ENCODE results near the gene SORCS2.

Gene SORCS2

GRCh38 chr4:7428261-7429068, 236.1 kb downstream of the SORCS2 start:
- H2BK5ac ChIP-seq (ENCODE audit: low read depth, low read length, poor library complexity): no peak overlapping the region
- WGBS (ENCODE audit: extremely low coverage, insufficient coverage, insufficient read length): no CpG with 5 or more reads among the region's 16 CpGs
- H3K9ac ChIP-seq (ENCODE audit: low read length): no peak overlapping the region
- no peak overlapping the region for H3K4ac ChIP-seq (ENCODE audit: low read depth, low read length)
- no peak overlapping the region for H4K91ac ChIP-seq (ENCODE audit: low read depth, low read length)
- H3K36me3 ChIP-seq (ENCODE audit: control insufficient read depth in 1 of 2, insufficient read depth in 2 of 2, low read length in 2 of 2): no peaks in the 10 kb centered on the region
- no peak for DNase-seq
- no peaks in the 10 kb centered on the region for H3K79me1 ChIP-seq (ENCODE audit: low read length)
- H3K4me2 ChIP-seq (ENCODE audit: low read length): no peak overlapping the region
- no peaks in the 10 kb centered on the region for H3K27me3 ChIP-seq (ENCODE audit: insufficient read depth, low read length)
- H2AFZ ChIP-seq (ENCODE audit: insufficient read depth, low read length, poor library complexity): no peak overlapping the region
- H2AK5ac ChIP-seq (ENCODE audit: low read length): no peak overlapping the region
- H2BK120ac ChIP-seq (ENCODE audit: insufficient read depth, low read length, poor library complexity): no peak overlapping the region
- no peak overlapping the region for H4K12ac ChIP-seq (ENCODE audit: low read depth, low read length)
- no peak overlapping the region for H3K18ac ChIP-seq (ENCODE audit: low read length)
- H3K23ac ChIP-seq (ENCODE audit: low read length): no peak overlapping the region
- no peak overlapping the region for H3K4me3 ChIP-seq (ENCODE audit: low read depth, low read length)
- H3K9me3 ChIP-seq (ENCODE audit: insufficient read depth, low read depth, low read length): no peaks in the 10 kb centered on the region
- H2BK12ac ChIP-seq (ENCODE audit: low read length): no peak overlapping the region
- H3K14ac ChIP-seq (ENCODE audit: low read length): no peak overlapping the region
- H3K27ac ChIP-seq (ENCODE audit: low read depth, low read length): no peak overlapping the region
- H3K79me2 ChIP-seq (ENCODE audit: control insufficient read depth, insufficient read depth, low read length, poor library complexity): no peaks in the 10 kb centered on the region
- peaks cover 0 to 3% of the 10 kb centered on the region in 2 experiments for H3K4me1 ChIP-seq (ENCODE audit: control insufficient read depth in 1 of 2, insufficient read depth in 2 of 2, low read length in 2 of 2)
- H4K8ac ChIP-seq (ENCODE audit: low read depth, low read length): no peak overlapping the region

- no peak for DNase-seq
- no peak overlapping the region for H3K23ac ChIP-seq (ENCODE audit: low read length)
- H3K14ac ChIP-seq (ENCODE audit: low read length): no peak overlapping the region
- no peak overlapping the region for H2AFZ ChIP-seq (ENCODE audit: insufficient read depth, low read length, poor library complexity)
- no peak overlapping the region for H3K27ac ChIP-seq (ENCODE audit: low read depth, low read length)
- H2AK5ac ChIP-seq (ENCODE audit: low read length): no peak overlapping the region
- H4K12ac ChIP-seq (ENCODE audit: low read depth, low read length): no peak overlapping the region
- H3K9me3 ChIP-seq (ENCODE audit: insufficient read depth, low read depth, low read length): no peaks in the 10 kb centered on the region
- no peaks in the 10 kb centered on the region for H3K79me2 ChIP-seq (ENCODE audit: control insufficient read depth, insufficient read depth, low read length, poor library complexity)
- no peak overlapping the region for H3K4me2 ChIP-seq (ENCODE audit: low read length)
- H4K91ac ChIP-seq (ENCODE audit: low read depth, low read length): no peak overlapping the region
- H3K9ac ChIP-seq (ENCODE audit: low read length): no peak overlapping the region
- no peak overlapping the region for H3K4me3 ChIP-seq (ENCODE audit: low read depth, low read length)
- WGBS (ENCODE audit: extremely low coverage, insufficient coverage, insufficient read length): no CpG with 5 or more reads among the region's 9 CpGs
- no peak overlapping the region for H2BK120ac ChIP-seq (ENCODE audit: insufficient read depth, low read length, poor library complexity)
- H3K4ac ChIP-seq (ENCODE audit: low read depth, low read length): no peak overlapping the region
- H3K18ac ChIP-seq (ENCODE audit: low read length): no peak overlapping the region
- H4K8ac ChIP-seq (ENCODE audit: low read depth, low read length): no peak overlapping the region
- H2BK5ac ChIP-seq (ENCODE audit: low read depth, low read length, poor library complexity): no peak overlapping the region
- H2BK12ac ChIP-seq (ENCODE audit: low read length): no peak overlapping the region
- peaks cover 0 to 3% of the 10 kb centered on the region in 2 experiments for H3K4me1 ChIP-seq (ENCODE audit: control insufficient read depth in 1 of 2, insufficient read depth in 2 of 2, low read length in 2 of 2)
- H3K79me1 ChIP-seq (ENCODE audit: low read length): no peaks in the 10 kb centered on the region
- no peaks in the 10 kb centered on the region for H3K27me3 ChIP-seq (ENCODE audit: insufficient read depth, low read length)
- no peaks in the 10 kb centered on the region for H3K36me3 ChIP-seq (ENCODE audit: control insufficient read depth in 1 of 2, insufficient read depth in 2 of 2, low read length in 2 of 2)
Measured at GRCh38 chr4:7429069-7429416, 236.7 kb downstream of the SORCS2 start.

- no peak overlapping the region for H3K27ac ChIP-seq (ENCODE audit: low read depth, low read length)
- no peaks in the 10 kb centered on the region for H3K36me3 ChIP-seq (ENCODE audit: control insufficient read depth in 1 of 2, insufficient read depth in 2 of 2, low read length in 2 of 2)
- peaks cover 0 to 3% of the 10 kb centered on the region in 2 experiments for H3K4me1 ChIP-seq (ENCODE audit: control insufficient read depth in 1 of 2, insufficient read depth in 2 of 2, low read length in 2 of 2)
- H3K23ac ChIP-seq (ENCODE audit: low read length): no peak overlapping the region
- no peak overlapping the region for H3K9ac ChIP-seq (ENCODE audit: low read length)
- no peak overlapping the region for H4K12ac ChIP-seq (ENCODE audit: low read depth, low read length)
- H3K79me2 ChIP-seq (ENCODE audit: control insufficient read depth, insufficient read depth, low read length, poor library complexity): no peaks in the 10 kb centered on the region
- H2AFZ ChIP-seq (ENCODE audit: insufficient read depth, low read length, poor library complexity): no peak overlapping the region
- H3K79me1 ChIP-seq (ENCODE audit: low read length): no peaks in the 10 kb centered on the region
- H2BK120ac ChIP-seq (ENCODE audit: insufficient read depth, low read length, poor library complexity): no peak overlapping the region
- no peak overlapping the region for H3K4me2 ChIP-seq (ENCODE audit: low read length)
- no peak overlapping the region for H3K14ac ChIP-seq (ENCODE audit: low read length)
- no peak overlapping the region for H3K4ac ChIP-seq (ENCODE audit: low read depth, low read length)
- H2BK5ac ChIP-seq (ENCODE audit: low read depth, low read length, poor library complexity): no peak overlapping the region
- H4K8ac ChIP-seq (ENCODE audit: low read depth, low read length): no peak overlapping the region
- no peaks in the 10 kb centered on the region for H3K9me3 ChIP-seq (ENCODE audit: insufficient read depth, low read depth, low read length)
- no peak for DNase-seq
- no CpG with 5 or more reads among the region's 17 CpGs for WGBS (ENCODE audit: extremely low coverage, insufficient coverage, insufficient read length)
- no peak overlapping the region for H3K4me3 ChIP-seq (ENCODE audit: low read depth, low read length)
- H2AK5ac ChIP-seq (ENCODE audit: low read length): no peak overlapping the region
- H3K27me3 ChIP-seq (ENCODE audit: insufficient read depth, low read length): no peaks in the 10 kb centered on the region
- no peak overlapping the region for H3K18ac ChIP-seq (ENCODE audit: low read length)
- no peak overlapping the region for H2BK12ac ChIP-seq (ENCODE audit: low read length)
- H4K91ac ChIP-seq (ENCODE audit: low read depth, low read length): no peak overlapping the region
Measured at GRCh38 chr4:7429601-7430078, 237.3 kb downstream of the SORCS2 start.

GRCh38 chr4:7430368-7430964, 238.1 kb downstream of the SORCS2 start:
- H3K79me2 ChIP-seq (ENCODE audit: control insufficient read depth, insufficient read depth, low read length, poor library complexity): no peaks in the 10 kb centered on the region

More at GRCh38 chr4:7430368-7430964, 238.1 kb downstream of the SORCS2 start:
- H3K4me3 ChIP-seq (ENCODE audit: low read depth, low read length): no peak overlapping the region
- no peaks in the 10 kb centered on the region for H3K27me3 ChIP-seq (ENCODE audit: insufficient read depth, low read length)
- H3K18ac ChIP-seq (ENCODE audit: low read length): no peak overlapping the region
- no peaks in the 10 kb centered on the region for H3K9me3 ChIP-seq (ENCODE audit: insufficient read depth, low read depth, low read length)
- no peak overlapping the region for H3K9ac ChIP-seq (ENCODE audit: low read length)
- no peak overlapping the region for H3K14ac ChIP-seq (ENCODE audit: low read length)
- no peak overlapping the region for H2BK12ac ChIP-seq (ENCODE audit: low read length)
- H2AFZ ChIP-seq (ENCODE audit: insufficient read depth, low read length, poor library complexity): no peak overlapping the region
- H3K79me1 ChIP-seq (ENCODE audit: low read length): no peaks in the 10 kb centered on the region
- no peaks in the 10 kb centered on the region for H3K36me3 ChIP-seq (ENCODE audit: control insufficient read depth in 1 of 2, insufficient read depth in 2 of 2, low read length in 2 of 2)
- H4K8ac ChIP-seq (ENCODE audit: low read depth, low read length): no peak overlapping the region
- no peak overlapping the region for H3K4ac ChIP-seq (ENCODE audit: low read depth, low read length)
- no peak overlapping the region for H4K12ac ChIP-seq (ENCODE audit: low read depth, low read length)
- no peak overlapping the region for H2BK5ac ChIP-seq (ENCODE audit: low read depth, low read length, poor library complexity)
- H3K4me2 ChIP-seq (ENCODE audit: low read length): no peak overlapping the region
- H4K91ac ChIP-seq (ENCODE audit: low read depth, low read length): no peak overlapping the region
- peaks cover 0 to 6% of the 10 kb centered on the region in 2 experiments for H3K4me1 ChIP-seq (ENCODE audit: control insufficient read depth in 1 of 2, insufficient read depth in 2 of 2, low read length in 2 of 2)
- peak; percentile 44 for DNase-seq
- no peak overlapping the region for H3K23ac ChIP-seq (ENCODE audit: low read length)
- WGBS (ENCODE audit: extremely low coverage, insufficient coverage, insufficient read length): no CpG with 5 or more reads among the region's 16 CpGs
- H3K27ac ChIP-seq (ENCODE audit: low read depth, low read length): no peak overlapping the region
- no peak overlapping the region for H2AK5ac ChIP-seq (ENCODE audit: low read length)
- H2BK120ac ChIP-seq (ENCODE audit: insufficient read depth, low read length, poor library complexity): no peak overlapping the region

All from trophoblast cell (in vitro differentiated cells and primary cell).